ENCODE results near the gene ATP6AP1. TPM values are rescaled to one million over a fixed set of nuclear protein-coding genes. Genes with fewer than 3 reads are reported as not detected.

ATP6AP1 gene
- total and polyA plus RNA-seq, 9 of the 15 experiments (the other 6 are each of a cell fraction or from before 2014, with no cell fraction given), result 8.3 to 90.5 (median 52.9) TPM

- intact Hi-C loops (cut with micrococcal nuclease) (loop anchor here (2.0 kb wide), 1 partner anchor 54 kb away; no protein-coding TSS in a partner anchor), in situ Hi-C loops (cut with MboI) (no loop called here)
- Histone ChIP-seq H3K27me3 (ENCODE audit: control insufficient read depth in 2 of 2, insufficient read depth in 2 of 2, low read length in 2 of 2) (no peaks in the 10 kb centered on the region), H4K20me1 (replicated peaks; ENCODE audit: control insufficient read depth, insufficient read depth, low read length) (no peaks in the 10 kb centered on the region), H3K9ac (ENCODE audit: insufficient read depth in 1 of 2, low read depth in 2 of 2, low read length in 2 of 2) (peak overlapping the region; percentile 61 to 84; a peak in 3 of 4 replicates), H3K79me2 (ENCODE audit: control insufficient read depth, insufficient read depth, low read length) (peaks cover 35% of the 10 kb centered on the region), H3K9me3 (replicated peaks; ENCODE audit: control insufficient read depth, insufficient read depth, low read depth, low read length) (no peaks in the 10 kb centered on the region), H2AFZ (ENCODE audit: low read depth, low read length) (no peak overlapping the region), H3K9me1 (ENCODE audit: control insufficient read depth, insufficient read depth, low read length) (no peaks in the 10 kb centered on the region), H3K4me2 (ENCODE audit: insufficient read depth, low read length) (peak overlapping the region; percentile 80), H3K36me3 (ENCODE audit: control insufficient read depth, insufficient read depth, low read length) (peaks cover 55% of the 10 kb centered on the region; the same call in 2 of the 3 replicates), H3K4me1 (replicated peaks in 1 of 2; ENCODE audit: control insufficient read depth in 2 of 2, insufficient read depth in 2 of 2, low read length in 2 of 2) (peaks cover 27 to 55% of the 10 kb centered on the region in 2 experiments; a peak in 4 of 5 replicates), H3K27ac (ENCODE audit: extremely low read depth, low read depth, low read length) (peak overlapping the region; percentile 67), H3K4me3 (0 out of 2 replicates have a peak overlapping the region, but pooled peaks have one; percentile 18)
- ChIA-PET CTCF (ENCODE audit: low intra/inter-chr PET ratio) (no interaction called here), POLR2A (interaction anchor here (0.6 to 0.9 kb wide), 2 partner anchors 28 to 31 kb away, joined by 3 read pairs; no protein-coding TSS in a partner anchor)
- 28% methylated on average over 7 of the region's 7 CpGs for WGBS (ENCODE audit: insufficient coverage, low coverage, missing lambda C conversion rate)
- FAIRE-seq (no peak), DNase-seq (ENCODE audit: extremely low read depth in 1 of 4, low spot score in 3 of 4) (no peak), ATAC-seq (no peak)
- BruUV-seq (replicated peaks), result no TSS peak
- TF ChIP-seq, protein P1, sequence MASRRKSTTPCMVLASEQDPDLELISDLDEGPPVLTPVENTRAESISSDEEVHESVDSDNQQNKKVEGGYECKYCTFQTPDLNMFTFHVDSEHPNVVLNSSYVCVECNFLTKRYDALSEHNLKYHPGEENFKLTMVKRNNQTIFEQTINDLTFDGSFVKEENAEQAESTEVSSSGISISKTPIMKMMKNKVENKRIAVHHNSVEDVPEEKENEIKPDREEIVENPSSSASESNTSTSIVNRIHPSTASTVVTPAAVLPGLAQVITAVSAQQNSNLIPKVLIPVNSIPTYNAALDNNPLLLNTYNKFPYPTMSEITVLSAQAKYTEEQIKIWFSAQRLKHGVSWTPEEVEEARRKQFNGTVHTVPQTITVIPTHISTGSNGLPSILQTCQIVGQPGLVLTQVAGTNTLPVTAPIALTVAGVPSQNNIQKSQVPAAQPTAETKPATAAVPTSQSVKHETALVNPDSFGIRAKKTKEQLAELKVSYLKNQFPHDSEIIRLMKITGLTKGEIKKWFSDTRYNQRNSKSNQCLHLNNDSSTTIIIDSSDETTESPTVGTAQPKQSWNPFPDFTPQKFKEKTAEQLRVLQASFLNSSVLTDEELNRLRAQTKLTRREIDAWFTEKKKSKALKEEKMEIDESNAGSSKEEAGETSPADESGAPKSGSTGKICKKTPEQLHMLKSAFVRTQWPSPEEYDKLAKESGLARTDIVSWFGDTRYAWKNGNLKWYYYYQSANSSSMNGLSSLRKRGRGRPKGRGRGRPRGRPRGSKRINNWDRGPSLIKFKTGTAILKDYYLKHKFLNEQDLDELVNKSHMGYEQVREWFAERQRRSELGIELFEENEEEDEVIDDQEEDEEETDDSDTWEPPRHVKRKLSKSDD (conservative IDR thresholded peaks at IDR 0.05; ENCODE audit: low read length), result no peak
- TF ChIP-seq PCBP1 (IDR thresholded peaks at IDR 0.05; ENCODE audit: low read depth, low read length, poor library complexity, severe bottlenecking) (no peak), ZFX (CRISPR knock-in tag; IDR thresholded peaks at IDR 0.05) (peak; percentile 38; the same call in 1 of the 2 replicates), MAX (CRISPR knock-in tag; IDR thresholded peaks at IDR 0.05) (peak; percentile 15; the same call in 1 of the 2 replicates), SREBF2 (CRISPR knock-in tag; IDR thresholded peaks at IDR 0.05) (no peak), ARID1B (IDR thresholded peaks at IDR 0.05) (0 out of 2 replicates have a peak, but pooled peaks have one; percentile 2)
These were observed 2.4 kb downstream of the ATP6AP1 start for GRCh38 chrX:154430916-154431315.

Measured in K562 (cell line).